ENCODE measurements around the gene NEO1. TPM values are rescaled to one million over a fixed set of nuclear protein-coding genes. Genes with fewer than 3 reads are reported as not detected.
"Not testable (repeated sequence)": the region's sequence is repeated elsewhere in the genome, so short reads cannot be mapped to it uniquely, and the experiment has no call there.

The NEO1 gene
- total RNA-seq, 1 experiment from 2014 or later: 9.9 TPM

- DNase-seq (ENCODE audit: low spot score): no peak
Observed at GRCh38 chr15:73142802-73143762, 90.8 kb downstream of the NEO1 start.

GRCh38 chr15:73143763-73144155, 91.5 kb downstream of the NEO1 start:
- no peak for DNase-seq (ENCODE audit: low spot score)

GRCh38 chr15:73146419-73146818, 94.2 kb downstream of the NEO1 start:
- DNase-seq (ENCODE audit: low spot score): no peak

- DNase-seq (ENCODE audit: low spot score): no peak
Observed at GRCh38 chr15:73150831-73151230, 98.6 kb downstream of the NEO1 start.

GRCh38 chr15:73153024-73153423, 100.8 kb downstream of the NEO1 start:
- no peak for DNase-seq (ENCODE audit: low spot score)

GRCh38 chr15:73153447-73153846, 101.2 kb downstream of the NEO1 start:
- DNase-seq (ENCODE audit: low spot score): no peak

GRCh38 chr15:73156431-73157191, 104.3 kb downstream of the NEO1 start:
- peak; percentile 3 for DNase-seq (ENCODE audit: low spot score)

- no peak for DNase-seq (ENCODE audit: low spot score)
Observed at GRCh38 chr15:73161546-73161945, 109.3 kb downstream of the NEO1 start.

GRCh38 chr15:73165435-73165834, 113.2 kb downstream of the NEO1 start:
- DNase-seq (ENCODE audit: low spot score): no peak

GRCh38 chr15:73165844-73166243, 113.6 kb downstream of the NEO1 start:
- no peak for DNase-seq (ENCODE audit: low spot score)

- not testable (repeated sequence) for DNase-seq (ENCODE audit: low spot score)
Observed at GRCh38 chr15:73166711-73167110, 114.4 kb downstream of the NEO1 start.

GRCh38 chr15:73168487-73168886, 116.2 kb downstream of the NEO1 start:
- no peak for DNase-seq (ENCODE audit: low spot score)

- no peak for DNase-seq (ENCODE audit: low spot score)
Observed at GRCh38 chr15:73171711-73172110, 119.4 kb downstream of the NEO1 start.

GRCh38 chr15:73172508-73172907, 120.2 kb downstream of the NEO1 start:
- no peak for DNase-seq (ENCODE audit: low spot score)

GRCh38 chr15:73174171-73174570, 121.9 kb downstream of the NEO1 start:
- no peak for DNase-seq (ENCODE audit: low spot score)

- no peak for DNase-seq (ENCODE audit: low spot score)
Observed at GRCh38 chr15:73175382-73175781, 123.1 kb downstream of the NEO1 start.

- no peak for DNase-seq (ENCODE audit: low spot score)
Observed at GRCh38 chr15:73176598-73176997, 124.3 kb downstream of the NEO1 start.

GRCh38 chr15:73183071-73183470, 130.8 kb downstream of the NEO1 start:
- no peak for DNase-seq (ENCODE audit: low spot score)

- no peak for DNase-seq (ENCODE audit: low spot score)
Observed at GRCh38 chr15:73190189-73190601, 137.9 kb downstream of the NEO1 start.

GRCh38 chr15:73195166-73195565, 142.9 kb downstream of the NEO1 start:
- DNase-seq (ENCODE audit: low spot score): no peak

- no peak for DNase-seq (ENCODE audit: low spot score)
Observed at GRCh38 chr15:73196113-73196512, 143.8 kb downstream of the NEO1 start.

- no peak for DNase-seq (ENCODE audit: low spot score)
Observed at GRCh38 chr15:73200339-73200738, 148.1 kb downstream of the NEO1 start.

- no peak for DNase-seq (ENCODE audit: low spot score)
Observed at GRCh38 chr15:73210630-73211029, 158.4 kb downstream of the NEO1 start.

Measured in HT-29 (cell line).